GM11168 (cell line): Measurements from ENCODE around the gene DDX54.

ENCODE experiments used
- in situ Hi-C: fragments of 300-500 bp; cut with MboI; formaldehyde crosslinking; loops from one replicate; pipeline ENCODE4 v1.12.0; 2022; ENCODE audit warnings: low sequenced_read_pairs; ENCODE audit not compliant: unreplicated experiment

Gene DDX54, protein sequence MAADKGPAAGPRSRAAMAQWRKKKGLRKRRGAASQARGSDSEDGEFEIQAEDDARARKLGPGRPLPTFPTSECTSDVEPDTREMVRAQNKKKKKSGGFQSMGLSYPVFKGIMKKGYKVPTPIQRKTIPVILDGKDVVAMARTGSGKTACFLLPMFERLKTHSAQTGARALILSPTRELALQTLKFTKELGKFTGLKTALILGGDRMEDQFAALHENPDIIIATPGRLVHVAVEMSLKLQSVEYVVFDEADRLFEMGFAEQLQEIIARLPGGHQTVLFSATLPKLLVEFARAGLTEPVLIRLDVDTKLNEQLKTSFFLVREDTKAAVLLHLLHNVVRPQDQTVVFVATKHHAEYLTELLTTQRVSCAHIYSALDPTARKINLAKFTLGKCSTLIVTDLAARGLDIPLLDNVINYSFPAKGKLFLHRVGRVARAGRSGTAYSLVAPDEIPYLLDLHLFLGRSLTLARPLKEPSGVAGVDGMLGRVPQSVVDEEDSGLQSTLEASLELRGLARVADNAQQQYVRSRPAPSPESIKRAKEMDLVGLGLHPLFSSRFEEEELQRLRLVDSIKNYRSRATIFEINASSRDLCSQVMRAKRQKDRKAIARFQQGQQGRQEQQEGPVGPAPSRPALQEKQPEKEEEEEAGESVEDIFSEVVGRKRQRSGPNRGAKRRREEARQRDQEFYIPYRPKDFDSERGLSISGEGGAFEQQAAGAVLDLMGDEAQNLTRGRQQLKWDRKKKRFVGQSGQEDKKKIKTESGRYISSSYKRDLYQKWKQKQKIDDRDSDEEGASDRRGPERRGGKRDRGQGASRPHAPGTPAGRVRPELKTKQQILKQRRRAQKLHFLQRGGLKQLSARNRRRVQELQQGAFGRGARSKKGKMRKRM

GRCh38 chr12:113185180-113186032 lies at the start of gene DDX54, which contains the start of gene RITA1:
Gene DDX54 (minus strand): TSS chr12:113185478. CDS start chr12:113185451, 27 bp downstream.
Gene RITA1 (plus strand): TSS chr12:113185721. CDS start chr12:113186747, 1,026 bp downstream.
- in situ Hi-C loops = no loop called here

- in situ Hi-C loops = no loop called here
These were observed 49.2 kb upstream of the DDX54 start for GRCh38 chr12:113234483-113234882.

GRCh38 chr12:113233967-113234366 lies 48.7 kb upstream of the DDX54 start:
- in situ Hi-C loops = no loop called here

DNA sequence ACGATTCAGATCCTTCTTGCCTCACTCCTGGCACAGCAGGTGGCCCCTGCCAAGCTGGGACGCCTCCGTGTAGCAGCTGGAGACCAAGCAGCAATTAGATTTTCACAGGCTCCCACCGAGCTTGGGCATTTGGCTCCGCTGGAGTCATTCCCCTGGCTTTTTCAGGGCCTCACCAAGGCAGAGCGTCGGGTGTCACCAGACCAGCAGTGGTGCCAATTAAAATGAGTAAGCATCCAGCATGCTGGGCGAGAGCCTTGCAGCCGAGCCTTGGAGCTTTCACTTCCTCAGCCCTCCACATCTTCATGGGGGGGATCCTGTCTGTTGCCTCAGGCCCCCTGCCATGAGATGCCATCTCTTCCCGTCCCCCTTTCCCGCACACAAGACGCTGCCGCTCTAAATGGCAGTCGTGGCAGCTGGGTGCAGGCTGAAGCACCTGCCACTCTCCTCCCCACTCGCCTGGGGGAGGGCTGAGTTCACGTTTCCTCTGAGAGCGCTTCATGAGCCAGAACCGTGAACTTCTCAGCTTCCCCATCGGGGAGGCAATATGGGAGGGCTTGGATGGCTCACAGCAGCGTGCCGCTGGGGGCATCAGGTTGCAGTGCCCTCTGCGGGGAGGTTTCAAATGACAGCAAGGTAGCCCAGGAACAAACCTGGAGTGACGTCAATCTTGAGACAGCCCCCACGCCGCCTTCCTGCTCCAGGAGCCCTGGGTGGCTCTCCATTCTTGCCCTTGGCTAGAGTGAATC lies 47.7 kb upstream of the DDX54 start:
- in situ Hi-C loops = no loop called here

DNA sequence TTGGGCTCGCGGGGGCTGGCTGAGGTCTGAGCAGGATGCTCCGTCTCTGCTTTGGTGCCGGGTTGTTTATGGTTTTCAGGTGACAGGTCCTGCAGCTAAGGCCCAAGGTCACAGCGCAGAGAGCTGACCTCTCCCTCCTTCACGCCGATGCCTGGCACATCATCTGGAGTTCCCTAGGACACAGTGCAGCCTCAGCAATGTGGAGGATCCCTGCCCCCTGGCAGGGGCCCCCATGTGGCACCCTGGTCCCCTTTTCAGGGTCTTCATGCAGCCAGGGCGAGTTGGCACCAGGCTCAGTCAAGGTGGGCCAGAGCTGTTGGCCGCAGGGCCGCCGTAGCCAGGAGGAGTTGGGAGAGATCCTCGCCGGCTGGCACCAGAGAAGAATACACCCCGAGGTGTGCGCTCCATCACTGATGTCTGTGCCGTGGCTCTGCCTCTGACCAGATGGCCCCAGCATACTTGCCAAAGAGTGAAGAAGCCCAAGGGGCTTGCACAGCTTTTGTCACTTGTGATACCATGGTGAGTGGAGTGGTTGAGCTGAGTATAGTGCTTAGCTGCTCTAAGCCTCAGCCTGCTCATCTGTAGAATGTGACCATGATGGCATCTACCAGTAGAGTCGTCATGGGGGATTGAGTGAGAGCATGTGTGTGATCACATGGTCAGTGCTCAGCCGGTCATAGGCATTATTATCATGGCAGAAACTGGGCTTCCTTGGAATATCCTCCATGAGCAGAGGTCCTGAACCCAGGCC lies 47.0 kb upstream of the DDX54 start:
- in situ Hi-C loops = no loop called here

- in situ Hi-C loops = no loop called here
These were observed 46.2 kb upstream of the DDX54 start for GRCh38 chr12:113231235-113232088.

GRCh38 chr12:113230315-113231234 lies 45.3 kb upstream of the DDX54 start:
- in situ Hi-C loops = no loop called here

DNA sequence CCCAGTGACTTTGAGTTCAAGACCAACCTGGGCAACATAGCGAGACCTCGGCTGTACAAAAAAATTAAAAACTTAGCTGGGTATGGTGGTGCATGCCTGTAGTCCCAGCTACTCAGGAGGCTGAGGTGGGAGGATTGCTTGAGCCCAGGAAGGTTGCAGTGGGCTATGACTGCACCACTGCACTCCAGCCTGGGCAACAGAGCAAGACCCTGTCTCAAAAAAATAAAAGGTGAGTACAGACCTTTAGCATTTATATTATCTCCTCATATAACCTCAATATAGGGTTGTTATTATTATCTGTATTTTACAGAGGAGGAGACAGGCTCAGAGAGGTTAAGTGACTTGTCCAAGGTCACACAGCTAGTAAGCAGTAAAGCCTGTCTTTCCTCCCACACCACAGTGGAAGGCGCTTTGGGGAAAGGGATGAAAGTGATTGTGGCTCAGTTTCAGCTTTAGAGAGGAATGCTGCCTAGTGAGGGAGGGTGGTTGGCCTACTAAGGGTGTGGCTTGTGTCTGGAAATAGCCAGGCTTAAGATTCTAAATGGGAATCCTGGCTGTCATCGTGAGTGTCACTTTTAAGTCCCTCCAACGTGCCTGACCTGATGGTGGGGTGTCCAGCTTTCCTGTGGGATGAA lies 43.2 kb upstream of the DDX54 start:
- in situ Hi-C loops = no loop called here

GRCh38 chr12:113227686-113228391 lies 42.6 kb upstream of the DDX54 start:
- in situ Hi-C loops = no loop called here

- in situ Hi-C loops = no loop called here
These were observed 41.7 kb upstream of the DDX54 start for GRCh38 chr12:113226696-113227568.

- in situ Hi-C loops = no loop called here
These were observed 39.7 kb upstream of the DDX54 start for GRCh38 chr12:113224955-113225354.

GRCh38 chr12:113222730-113223531 lies 37.7 kb upstream of the DDX54 start:
- in situ Hi-C loops = no loop called here

DNA sequence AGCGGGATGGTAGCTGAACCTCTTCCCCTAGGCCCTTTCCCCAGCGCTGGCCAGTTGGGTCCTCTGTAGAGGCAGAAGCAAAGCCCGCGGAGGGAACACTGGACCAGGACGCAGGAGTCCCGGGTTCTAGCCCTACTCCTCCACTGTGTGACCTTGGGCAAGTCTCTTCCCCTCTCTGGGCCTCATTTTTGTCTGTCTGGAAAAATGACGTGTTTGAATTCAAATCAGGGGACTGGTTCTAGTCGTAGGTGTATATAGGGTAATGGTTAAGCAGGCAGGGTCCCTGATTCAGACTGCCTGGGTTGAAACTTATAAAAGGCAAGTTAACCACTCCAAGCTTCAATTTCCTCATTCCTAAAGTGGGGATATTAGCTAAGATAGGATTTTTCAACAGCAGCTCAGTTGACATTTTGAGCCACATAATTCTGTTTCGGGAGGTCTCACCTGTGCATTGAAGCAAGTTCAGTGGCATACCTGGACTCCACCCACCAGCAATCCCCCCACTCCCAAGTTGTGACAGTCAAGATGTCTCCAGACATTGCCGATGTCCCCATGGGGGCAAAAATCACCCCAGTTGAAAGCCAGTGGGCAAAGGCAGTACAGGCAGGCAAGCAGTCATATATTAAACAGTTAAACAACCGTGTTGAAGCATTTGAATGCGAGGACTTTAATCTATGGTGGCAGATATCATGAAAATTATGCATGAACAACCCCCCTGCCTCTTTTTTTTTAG lies 36.9 kb upstream of the DDX54 start:
- in situ Hi-C loops = no loop called here
